CD4-positive, alpha-beta memory T cell (primary cell): ENCODE measurements around the gene KIF21A. TPM values are rescaled to one million over a fixed set of nuclear protein-coding genes. Genes with fewer than 3 reads are reported as not detected.

Source experiments
- CTCF ChIA-PET: fragments of 350-600 bp; sonication (Branson Sonifier 250); formaldehyde crosslinking; loops from one replicate; lab custom pipeline; 2021; ENCODE audit warnings: inconsistent platforms; ENCODE audit not compliant: partially characterized antibody; lab: Charles Lee
- POLR2A ChIA-PET: fragments of 350-600 bp; sonication (Branson Sonifier 250); formaldehyde crosslinking; loops from one replicate; lab custom pipeline; 2021; ENCODE audit not compliant: partially characterized antibody; lab: Charles Lee
- DNase-seq, 5 donors: peaks; one replicate each; pipeline versions ENCODE4 v3.0.0 to v3.0.0-alpha.2; 2020 to 2022; ENCODE audit warnings: mixed read lengths in 1 of 5
- H3K27ac ChIP-seq: one replicate; pipeline ENCODE4 v1.7.0; 2013; ENCODE audit warnings: low read depth, low read length
- H3K27me3 ChIP-seq: 2 replicates; pipeline ENCODE4 v1.7.0; 2013; ENCODE audit warnings: mild to moderate bottlenecking, low read length, moderate library complexity; ENCODE audit not compliant: insufficient read depth
- H3K36me3 ChIP-seq: 2 replicates; pipeline ENCODE4 v1.7.0; 2013; ENCODE audit warnings: mild to moderate bottlenecking, low read length, moderate library complexity; ENCODE audit not compliant: insufficient read depth
- H3K4me1 ChIP-seq: 2 replicates; pipeline ENCODE4 v1.7.0; 2013; ENCODE audit warnings: mild to moderate bottlenecking, low read length, moderate library complexity; ENCODE audit not compliant: insufficient read depth
- H3K4me3 ChIP-seq, 2 donors: one replicate each; pipeline ENCODE4 v1.7.0; 2013; ENCODE audit warnings: low read length in 2 of 2, mild to moderate bottlenecking in 1 of 2
- H3K9me3 ChIP-seq, 2 donors: one replicate each; pipeline ENCODE4 v1.7.0; 2013; ENCODE audit warnings: low read length in 2 of 2, control low read depth in 1 of 2; ENCODE audit not compliant: control insufficient read depth in 1 of 2
- H3K27ac Mint-ChIP-seq, 7 donors: one replicate each; pipeline ENCODE4 v1.8.0; 2020 to 2021; ENCODE audit warnings: mixed read lengths in 7 of 7, mild to moderate bottlenecking in 6 of 7, inconsistent platforms in 3 of 7, moderate library complexity in 3 of 7
- H3K27me3 Mint-ChIP-seq, 2 donors: one replicate each; pipeline ENCODE4 v1.8.0; 2020 to 2021; ENCODE audit warnings: mixed read lengths in 2 of 2
- H3K36me3 Mint-ChIP-seq, 2 donors: one replicate each; pipeline ENCODE4 v1.8.0; 2020 to 2021; ENCODE audit warnings: mixed read lengths in 2 of 2, inconsistent platforms in 1 of 2, mild to moderate bottlenecking in 1 of 2
- H3K4me1 Mint-ChIP-seq, 4 donors: one replicate each; pipeline ENCODE4 v1.8.0; 2020 to 2021; ENCODE audit warnings: mixed read lengths in 4 of 4, mild to moderate bottlenecking in 1 of 4
- H3K4me3 Mint-ChIP-seq, 8 donors: one replicate each; pipeline ENCODE4 v1.8.0; 2020 to 2021; ENCODE audit warnings: mixed read lengths in 8 of 8, mild to moderate bottlenecking in 7 of 8, moderate library complexity in 6 of 8, inconsistent platforms in 3 of 8
- H3K9me3 Mint-ChIP-seq, 8 donors: one replicate each; pipeline ENCODE4 v1.8.0; 2020 to 2021; ENCODE audit warnings: mixed read lengths in 8 of 8, mild to moderate bottlenecking in 5 of 8, inconsistent platforms in 3 of 8, moderate library complexity in 1 of 8
- intact Hi-C: fragments of 100-400 bp; cut with micrococcal nuclease; formaldehyde crosslinking; loops from one replicate; pipeline ENCODE4 v1.15.1; 2023
- polyA plus RNA-seq, 2 donors: library from polyadenylated mRNA; unstranded; fragments of 300-500 nt; fragmentation: Illumina TruSeq; gene quantifications; one replicate each; pipeline ENCODE4 v1.2.3, GENCODE V29; 2021
- total RNA-seq, 2 experiments: library from RNA; stranded (reverse); gene quantifications; one replicate each; pipeline ENCODE4 v1.2.3, GENCODE V29; 2021

Gene KIF21A
- total and polyA plus RNA-seq, 4 experiments from 2014 or later: 3.4 to 19.9 (median 13.5) TPM

- H3K27me3 Mint-ChIP-seq: no peaks in the 10 kb centered on the region
- POLR2A ChIA-PET: no interaction called here
- H3K4me3 Mint-ChIP-seq: no peak overlapping the region
- CTCF ChIA-PET: no interaction called here
- Histone ChIP-seq H3K27ac (no peak overlapping the region), H3K4me3 (no peak overlapping the region), H3K9me3 (no peaks in the 10 kb centered on the region), H3K4me1 (no peaks in the 10 kb centered on the region), H3K27me3 (no peaks in the 10 kb centered on the region), H3K36me3 (no peaks in the 10 kb centered on the region)
- H3K27ac Mint-ChIP-seq: no peak overlapping the region
- DNase-seq: no peak
- intact Hi-C loops: no loop called here
- peaks cover 0 to 2% (median 0%) of the 10 kb centered on the region in 8 donors for H3K9me3 Mint-ChIP-seq
- no peaks in the 10 kb centered on the region for H3K36me3 Mint-ChIP-seq
- peaks cover 10 to 17% (median 11%) of the 10 kb centered on the region in 4 donors for H3K4me1 Mint-ChIP-seq
These were observed 11.1 kb downstream of the KIF21A start for GRCh38 chr12:39431797-39432196.

DNA sequence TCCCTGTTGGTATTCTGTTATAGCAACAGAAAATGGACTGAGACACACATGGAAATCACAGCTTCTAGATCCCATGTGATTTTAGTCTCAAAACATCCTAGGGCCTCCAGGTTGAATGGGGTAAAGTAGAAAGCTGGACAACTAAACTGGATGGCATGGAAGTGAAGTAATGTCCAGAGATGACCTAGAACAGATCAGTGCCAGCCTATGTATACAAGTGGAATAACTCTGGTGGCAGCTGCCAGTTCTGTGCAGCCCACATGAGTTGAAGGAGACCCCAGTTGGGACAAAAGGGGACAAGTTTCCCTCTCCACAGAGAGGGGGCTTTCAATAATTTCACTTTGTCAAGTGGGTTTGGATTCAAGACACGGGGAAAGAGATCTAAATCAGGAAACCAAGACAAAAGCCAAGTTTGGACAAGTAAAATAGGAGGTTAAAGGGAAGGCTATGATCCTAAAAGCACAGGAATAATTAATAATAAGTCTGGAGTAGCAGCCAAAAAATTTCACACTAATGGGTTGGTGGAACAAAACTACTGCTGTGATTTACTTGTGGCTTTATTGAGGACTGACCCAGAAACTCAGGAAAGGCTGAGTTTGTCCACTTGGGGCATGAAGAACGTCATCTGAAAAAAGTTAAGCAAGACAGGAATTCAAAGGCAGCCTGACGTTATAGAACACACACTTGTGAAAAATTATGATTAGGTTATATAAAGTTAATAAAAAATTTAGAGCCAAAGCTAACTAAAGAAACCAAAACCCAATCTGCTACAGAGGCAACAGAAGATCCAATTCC is 11.7 kb downstream of the KIF21A start:
- H3K9me3 ChIP-seq: no peaks in the 10 kb centered on the region
- CTCF ChIA-PET: no interaction called here
- no peaks in the 10 kb centered on the region for H3K4me1 ChIP-seq
- Mint-ChIP-seq H3K9me3 (peaks cover 0 to 2% (median 0%) of the 10 kb centered on the region in 8 donors), H3K27ac (no peak overlapping the region), H3K4me1 (peaks cover 11 to 17% (median 12%) of the 10 kb centered on the region in 4 donors), H3K27me3 (no peaks in the 10 kb centered on the region), H3K36me3 (no peaks in the 10 kb centered on the region), H3K4me3 (no peak overlapping the region)
- H3K4me3 ChIP-seq: no peak overlapping the region
- POLR2A ChIA-PET: no interaction called here
- no peak overlapping the region for H3K27ac ChIP-seq
- no peaks in the 10 kb centered on the region for H3K27me3 ChIP-seq
- no peaks in the 10 kb centered on the region for H3K36me3 ChIP-seq
- no peak for DNase-seq
- intact Hi-C loops: no loop called here

DNA sequence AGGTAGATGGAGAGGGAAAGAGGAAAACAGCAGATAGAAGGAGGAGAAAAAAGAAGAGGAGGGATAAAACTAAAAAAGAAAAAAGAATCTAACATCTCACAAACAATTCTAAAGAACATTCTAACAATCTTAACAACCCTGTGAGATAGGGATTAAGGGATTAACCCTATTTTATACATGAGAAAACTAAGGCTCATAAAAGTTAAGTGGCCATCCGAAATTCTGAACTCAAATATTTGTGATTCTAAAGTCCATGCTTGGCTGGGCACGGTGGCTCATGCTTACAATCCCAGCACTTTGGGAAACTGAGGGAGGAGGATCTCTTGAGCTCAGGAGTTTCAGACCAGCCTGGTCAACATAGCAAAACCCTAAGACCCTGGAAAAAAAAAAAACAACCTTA is 13.1 kb downstream of the KIF21A start:
- Mint-ChIP-seq H3K4me1 (peaks cover 12 to 17% (median 13%) of the 10 kb centered on the region in 4 donors), H3K36me3 (no peaks in the 10 kb centered on the region)
- CTCF ChIA-PET: no interaction called here

DNA sequence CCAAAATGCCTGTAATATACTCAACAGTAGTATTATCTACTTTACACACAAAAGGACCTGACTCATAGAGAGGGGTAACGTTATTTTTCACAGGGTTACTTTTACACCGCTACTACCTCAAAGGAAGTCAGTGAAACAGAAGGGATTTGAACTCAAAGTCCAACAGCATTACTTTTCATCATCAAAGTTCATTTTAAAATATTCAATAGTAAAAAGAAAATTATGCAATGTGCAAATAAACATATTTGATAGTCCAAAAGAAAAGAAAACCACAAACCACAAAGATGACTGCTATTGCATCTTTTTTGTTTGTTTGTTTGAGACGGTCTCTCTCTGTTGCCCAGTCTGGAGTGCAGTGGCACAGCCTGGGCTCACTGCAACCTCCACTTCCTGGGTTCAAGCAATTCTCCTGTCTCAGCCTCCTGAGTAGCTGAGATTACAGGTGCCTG is 15.5 kb downstream of the KIF21A start:
- H3K9me3 ChIP-seq: no peaks in the 10 kb centered on the region
- H3K4me1 Mint-ChIP-seq: peaks cover 11 to 17% (median 12%) of the 10 kb centered on the region in 4 donors
- no peak overlapping the region for H3K4me3 Mint-ChIP-seq
- H3K27me3 Mint-ChIP-seq: no peaks in the 10 kb centered on the region
- H3K27ac ChIP-seq: no peak overlapping the region
- CTCF ChIA-PET: no interaction called here
- POLR2A ChIA-PET: interaction anchor here (1.0 kb wide), 1 partner anchor 17 kb away, joined by 3 read pairs; no protein-coding TSS in a partner anchor
- no peak for DNase-seq
- H3K36me3 ChIP-seq: no peaks in the 10 kb centered on the region
- H3K36me3 Mint-ChIP-seq: no peaks in the 10 kb centered on the region
- intact Hi-C loops: no loop called here
- H3K27me3 ChIP-seq: no peaks in the 10 kb centered on the region
- H3K9me3 Mint-ChIP-seq: peaks cover 0 to 2% (median 0%) of the 10 kb centered on the region in 8 donors
- H3K27ac Mint-ChIP-seq: no peak overlapping the region
- no peaks in the 10 kb centered on the region for H3K4me1 ChIP-seq
- no peak overlapping the region for H3K4me3 ChIP-seq

More for the DNA sequence above, 13.1 kb downstream of the KIF21A start:
- no peak overlapping the region for H3K27ac ChIP-seq
- H3K9me3 ChIP-seq: no peaks in the 10 kb centered on the region
- H3K4me1 ChIP-seq: no peaks in the 10 kb centered on the region
- Mint-ChIP-seq H3K4me3 (no peak overlapping the region), H3K27ac (no peak overlapping the region), H3K9me3 (peaks cover 0 to 2% (median 0%) of the 10 kb centered on the region in 8 donors), H3K27me3 (no peaks in the 10 kb centered on the region)
- H3K27me3 ChIP-seq: no peaks in the 10 kb centered on the region
- no peak for DNase-seq
- no peak overlapping the region for H3K4me3 ChIP-seq
- intact Hi-C loops: no loop called here
- POLR2A ChIA-PET: no interaction called here
- H3K36me3 ChIP-seq: no peaks in the 10 kb centered on the region

- no peaks in the 10 kb centered on the region for H3K36me3 Mint-ChIP-seq
- no peaks in the 10 kb centered on the region for H3K27me3 Mint-ChIP-seq
- no peak for DNase-seq
- H3K4me1 ChIP-seq: no peaks in the 10 kb centered on the region
- H3K27ac ChIP-seq: no peak overlapping the region
- H3K27ac Mint-ChIP-seq: no peak overlapping the region
- no peaks in the 10 kb centered on the region for H3K27me3 ChIP-seq
- peaks cover 0 to 2% (median 0%) of the 10 kb centered on the region in 8 donors for H3K9me3 Mint-ChIP-seq
- H3K36me3 ChIP-seq: no peaks in the 10 kb centered on the region
- no peak overlapping the region for H3K4me3 Mint-ChIP-seq
- peaks cover 11 to 17% (median 12%) of the 10 kb centered on the region in 4 donors for H3K4me1 Mint-ChIP-seq
- no peaks in the 10 kb centered on the region for H3K9me3 ChIP-seq
- H3K4me3 ChIP-seq: no peak overlapping the region
- CTCF ChIA-PET: interaction anchor here (0.7 kb wide), 1 partner anchor 577 kb away, joined by 3 read pairs; no protein-coding TSS in a partner anchor
- POLR2A ChIA-PET: interaction anchor here (1.0 kb wide), 1 partner anchor 17 kb away, joined by 3 read pairs; no protein-coding TSS in a partner anchor
- intact Hi-C loops: no loop called here
These were observed 16.2 kb downstream of the KIF21A start for GRCh38 chr12:39426636-39427240.

GRCh38 chr12:39420043-39420442 is 22.9 kb downstream of the KIF21A start:
- Mint-ChIP-seq H3K4me3 (no peak overlapping the region), H3K27me3 (no peaks in the 10 kb centered on the region), H3K4me1 (peaks cover 0 to 9% (median 3%) of the 10 kb centered on the region in 4 donors), H3K9me3 (no peaks in the 10 kb centered on the region), H3K27ac (no peak overlapping the region), H3K36me3 (peaks cover 5 to 9% of the 10 kb centered on the region in 2 donors)
- H3K4me3 ChIP-seq: no peak overlapping the region
- ChIA-PET CTCF (no interaction called here), POLR2A (no interaction called here)
- intact Hi-C loops: no loop called here
- H3K27ac ChIP-seq: no peak overlapping the region
- DNase-seq: no peak
- H3K27me3 ChIP-seq: no peaks in the 10 kb centered on the region
- no peaks in the 10 kb centered on the region for H3K4me1 ChIP-seq
- H3K36me3 ChIP-seq: no peaks in the 10 kb centered on the region
- no peaks in the 10 kb centered on the region for H3K9me3 ChIP-seq

DNA sequence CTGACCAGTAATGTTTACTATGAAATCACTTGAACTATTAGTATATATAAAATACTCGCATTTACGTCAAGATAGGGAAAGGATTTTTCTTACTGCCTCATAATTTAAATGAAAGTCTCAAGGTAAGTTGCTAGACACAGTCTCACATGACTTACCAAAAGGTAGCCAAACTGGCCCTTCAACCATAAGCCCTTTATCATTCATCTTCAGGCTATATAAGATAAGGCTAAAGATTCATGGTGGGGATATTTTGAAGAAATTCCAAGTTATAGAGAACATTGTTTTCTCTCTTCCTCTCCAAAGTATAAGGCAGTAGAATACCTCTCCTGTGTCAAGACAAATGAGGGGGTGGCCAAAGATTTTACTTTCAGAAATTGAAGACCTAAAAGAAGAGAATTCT is 23.4 kb downstream of the KIF21A start:
- Histone ChIP-seq H3K4me1 (no peaks in the 10 kb centered on the region), H3K27ac (no peak overlapping the region), H3K9me3 (no peaks in the 10 kb centered on the region), H3K27me3 (no peaks in the 10 kb centered on the region), H3K36me3 (no peaks in the 10 kb centered on the region), H3K4me3 (no peak overlapping the region)
- intact Hi-C loops: no loop called here
- ChIA-PET POLR2A (no interaction called here), CTCF (no interaction called here)
- Mint-ChIP-seq H3K9me3 (no peaks in the 10 kb centered on the region), H3K4me3 (no peak overlapping the region), H3K27me3 (no peaks in the 10 kb centered on the region), H3K4me1 (peaks cover 0 to 9% (median 3%) of the 10 kb centered on the region in 4 donors), H3K27ac (no peak overlapping the region), H3K36me3 (peaks cover 5 to 9% of the 10 kb centered on the region in 2 donors)
- no peak for DNase-seq
